GM12872 (cell line): ENCODE results near the gene CGRRF1.

Experiments used
- CTCF ChIP-seq: IDR thresholded peaks from 3 replicates; pipeline ENCODE4 v1.5.1; 2011; ENCODE audit warnings: low read depth, mild to moderate bottlenecking, low read length, moderate library complexity; ENCODE audit not compliant: insufficient read depth

CGRRF1 gene

GRCh38 chr14:54502602-54503001 lies 7.1 kb upstream of the CGRRF1 start:
- TF ChIP-seq CTCF = no peak

- peak; percentile 44 for TF ChIP-seq CTCF
Observed at GRCh38 chr14:54503486-54503885, 6.2 kb upstream of the CGRRF1 start.

GRCh38 chr14:54512393-54512792 lies 2.7 kb downstream of the CGRRF1 start:
- no peak for TF ChIP-seq CTCF

GRCh38 chr14:54515670-54516069 lies 6.0 kb downstream of the CGRRF1 start:
- TF ChIP-seq CTCF = no peak

- no peak for TF ChIP-seq CTCF
Observed at GRCh38 chr14:54516709-54517108, 7.0 kb downstream of the CGRRF1 start.

- no peak for TF ChIP-seq CTCF
Observed at GRCh38 chr14:54524410-54524809, 14.7 kb downstream of the CGRRF1 start.

- TF ChIP-seq CTCF = no peak
Observed at GRCh38 chr14:54528973-54529372, 19.3 kb downstream of the CGRRF1 start.

- no peak for TF ChIP-seq CTCF
Observed at GRCh38 chr14:54529811-54530210, 20.1 kb downstream of the CGRRF1 start.
